HCT116 (cell line): ENCODE data around the gene CD72.

ENCODE experiments used
- CEBPB ChIP-seq: IDR thresholded peaks from 2 replicates; pipeline ENCODE4 v1.6.1; 2012; ENCODE audit warnings: low read depth
- CTCF ChIP-seq, 3 experiments: fragments of 200-600 bp in 1 of 3; sonication (generic) in 1 of 3; IDR thresholded peaks in 2 of 3; conservative IDR thresholded peaks in 1 of 3; 2 replicates each; pipeline ENCODE4 v1.5.1; 2012 to 2017; ENCODE audit warnings: low read depth in 2 of 3, low read length in 2 of 3, antibody characterized with exemption in 1 of 3, borderline replicate concordance in 1 of 3, control low read depth in 1 of 3, mild to moderate bottlenecking in 1 of 3, mixed read lengths in 1 of 3, mixed run types in 1 of 3, moderate library complexity in 1 of 3; ENCODE audit not compliant: insufficient read depth in 1 of 3
- ELF1 ChIP-seq: IDR thresholded peaks from 2 replicates; pipeline ENCODE4 v1.6.1; 2012; ENCODE audit warnings: low read depth, borderline replicate concordance
- EZH2phosphoT487 ChIP-seq: fragments of 200-600 bp; IDR thresholded peaks from 2 replicates; pipeline ENCODE4 v1.6.1; 2018; ENCODE audit warnings: antibody characterized with exemption, borderline replicate concordance
- POLR2A ChIP-seq: IDR thresholded peaks from 2 replicates; pipeline ENCODE4 v1.7.0; 2011; ENCODE audit warnings: borderline replicate concordance; ENCODE audit not compliant: insufficient read depth, insufficient read length; ENCODE audit errors: extremely low read depth
- POLR2AphosphoS5 ChIP-seq: IDR thresholded peaks from 2 replicates; pipeline ENCODE4 v1.6.1; 2011; ENCODE audit warnings: mild to moderate bottlenecking, low read depth, low read length, moderate library complexity
- REST ChIP-seq: IDR thresholded peaks from 2 replicates; pipeline ENCODE4 v1.6.1; 2012; ENCODE audit warnings: low read depth
- YY1 ChIP-seq: IDR thresholded peaks from 2 replicates; pipeline ENCODE4 v1.6.1; 2011; ENCODE audit warnings: low read length, low read depth, moderate library complexity, mild to moderate bottlenecking; ENCODE audit not compliant: insufficient replicate concordance; ENCODE audit errors: extremely low read depth
- ZFX ChIP-seq: fragments of 450-650 bp; IDR thresholded peaks from 2 replicates; pipeline ENCODE4 v1.6.1; 2017

GRCh38 chr9:35665471-35665818, 47.2 kb upstream of the CD72 start:
- TF ChIP-seq CTCF (IDR thresholded peaks at IDR 0.05 in 2 of 3, conservative IDR thresholded peaks at IDR 0.05 in 1 of 3; ENCODE audit: borderline replicate concordance in 1 of 3, insufficient read depth in 1 of 3, low read depth in 2 of 3, low read length in 2 of 3) = no peak
- TF ChIP-seq POLR2AphosphoS5 = no peak
- TF ChIP-seq POLR2A = no peak
- no peak for TF ChIP-seq CEBPB
- no peak for TF ChIP-seq ELF1
- TF ChIP-seq ZFX = no peak
- TF ChIP-seq EZH2phosphoT487 = no peak
- no peak for TF ChIP-seq YY1
- TF ChIP-seq REST = no peak
